A549 treated with CpdA at 1 μM for 4 hours (cell line): Measurements from ENCODE around the gene ZSCAN16. TPM values are rescaled to one million over a fixed set of nuclear protein-coding genes. Genes with fewer than 3 reads are reported as not detected.

Experiments used
- total RNA-seq: library from RNA; stranded (reverse); fragments of 200-300 nt; extraction: Qiagen RNA extraction; gene quantifications from 5 replicates; pipeline ENCODE4 v1.2.3, GENCODE V29; 2022; ENCODE audit warnings: low read depth

Gene ZSCAN16
- 3.9 to 4.5 TPM (median 4.0 TPM) in 5 replicates for total RNA-seq

DNA sequence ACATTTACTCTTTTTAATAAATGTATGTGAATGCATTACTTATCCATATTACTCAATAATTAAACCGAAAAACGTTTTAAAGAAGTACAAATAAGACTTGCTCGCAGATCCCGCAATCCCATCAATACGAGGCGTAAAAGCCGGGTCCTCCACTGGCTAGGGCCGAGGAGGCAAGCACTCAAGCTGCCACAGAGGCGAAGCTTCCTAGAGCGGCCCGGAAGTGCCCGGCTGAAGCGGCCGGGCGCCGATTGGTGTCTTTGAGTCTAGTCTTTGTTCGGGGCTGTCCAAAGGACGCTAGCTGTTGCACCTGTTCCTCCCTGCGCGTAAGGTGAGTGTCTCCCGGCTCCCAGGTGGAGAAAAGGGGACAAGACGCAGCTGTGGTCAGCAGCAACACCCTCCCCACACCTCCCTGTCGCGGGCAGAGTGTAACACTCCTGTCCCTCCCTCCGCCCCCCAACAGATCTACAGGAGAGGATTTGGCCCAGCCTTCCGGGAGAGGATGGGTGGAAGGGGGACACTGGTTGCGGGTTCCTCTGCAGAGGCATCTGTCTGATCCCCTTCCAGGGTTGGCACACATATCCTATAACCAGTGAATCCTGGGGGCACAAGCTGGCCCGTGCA, at the start of gene ZSCAN16:
Gene ZSCAN16, plus strand, starts transcription at position 260 of the 621 bp plus-strand sequence. CDS start 835 bp downstream, outside the sequence.

DNA sequence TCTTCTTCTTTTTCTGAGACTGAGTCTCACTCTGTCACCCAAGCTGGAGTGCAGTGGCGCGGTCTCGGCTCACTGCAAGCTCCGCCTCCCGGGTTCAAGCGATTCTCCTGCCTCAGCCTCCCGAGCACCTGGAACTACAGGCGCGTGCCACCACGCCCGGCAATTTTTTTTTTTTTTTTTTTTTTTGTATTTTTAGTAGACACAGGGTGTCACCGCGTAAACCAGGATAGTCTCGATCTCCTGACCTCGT, 44.1 kb upstream of the ZSCAN16 start, which contains the start of gene ZNF165:
Gene ZNF165, plus strand, starts transcription at position 188 of the 250 bp plus-strand sequence. CDS start 4,913 bp downstream, outside the sequence.

GRCh38 chr6:28141500-28142329, 17.3 kb downstream of the ZSCAN16 start, which contains the start of gene ZKSCAN8:
Gene ZKSCAN8 (plus strand): TSS chr6:28141883. CDS start chr6:28148408, 6,525 bp downstream.

Other genes with a start within 250 kb of the ZSCAN16 start
- not detected in 5 replicates for gene OR2B2, start 212.2 kb upstream of the ZSCAN16 start, total RNA-seq
- 0.15 to 0.23 TPM (median 0.19 TPM) in 3 of 5 replicates, not detected in the others for gene OR2B6, start 167.4 kb upstream of the ZSCAN16 start, total RNA-seq
- gene ZNF165, start 44.0 kb upstream of the ZSCAN16 start, total RNA-seq, result 1.1 to 1.4 TPM (median 1.3 TPM) in 5 replicates
- gene ZKSCAN8, start 17.3 kb downstream of the ZSCAN16 start, total RNA-seq, result 4.0 to 6.0 TPM (median 5.4 TPM) in 5 replicates
- gene ZSCAN9, start 100.7 kb downstream of the ZSCAN16 start, total RNA-seq, result 6.1 to 7.8 TPM (median 7.3 TPM) in 5 replicates
- gene ZKSCAN4, start 127.7 kb downstream of the ZSCAN16 start, total RNA-seq, result 2.3 to 3.1 TPM (median 2.6 TPM) in 5 replicates
- not detected in 5 replicates for gene NKAPL, start 134.7 kb downstream of the ZSCAN16 start, total RNA-seq
- gene ZSCAN26, start 142.5 kb downstream of the ZSCAN16 start, total RNA-seq, result 5.4 to 9.8 TPM (median 6.2 TPM) in 5 replicates
- gene PGBD1, start 157.0 kb downstream of the ZSCAN16 start, total RNA-seq, result 4.4 to 6.0 TPM (median 4.7 TPM) in 5 replicates
- gene ZSCAN31, start 211.5 kb downstream of the ZSCAN16 start, total RNA-seq, result 2.0 to 3.8 TPM (median 2.7 TPM) in 5 replicates
- gene ZKSCAN3, start 225.3 kb downstream of the ZSCAN16 start, total RNA-seq, result 1.7 to 2.1 TPM (median 2.0 TPM) in 5 replicates